ENCODE measurements around the gene IRF3. TPM values are rescaled to one million over a fixed set of nuclear protein-coding genes. Genes with fewer than 3 reads are reported as not detected.

The IRF3 gene
- total RNA-seq, 1 donor from 2014 or later: 88.9 TPM

DNA sequence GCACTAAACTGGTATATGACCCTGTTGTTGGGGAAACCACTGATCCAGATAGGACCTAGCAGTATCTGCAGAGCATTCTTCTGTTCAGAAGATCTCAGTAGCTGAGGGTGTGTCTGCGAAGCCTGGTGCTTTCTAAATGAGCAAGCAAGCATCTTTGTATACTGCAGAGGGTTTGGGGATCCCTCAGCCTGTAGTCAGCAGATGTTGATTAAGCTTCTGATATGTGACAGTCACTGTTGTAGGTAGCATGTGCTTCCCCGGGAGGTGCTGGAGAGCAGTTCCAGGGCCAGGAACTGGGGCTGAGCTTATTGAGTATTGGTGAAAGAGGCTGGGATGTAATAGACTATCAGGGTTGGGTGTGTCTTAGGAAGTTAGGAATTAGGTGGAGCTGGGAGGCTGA is 22.2 kb downstream of the IRF3 start:
- Mint-ChIP-seq H3K9me3 (ENCODE audit: unreplicated experiment) (no peaks in the 10 kb centered on the region), H3K36me3 (ENCODE audit: unreplicated experiment) (peaks cover 14% of the 10 kb centered on the region), H3K27ac (ENCODE audit: unreplicated experiment) (peak overlapping the region; percentile 29), H3K27me3 (ENCODE audit: unreplicated experiment) (no peaks in the 10 kb centered on the region), H3K4me3 (ENCODE audit: unreplicated experiment) (peak overlapping the region; percentile 95), H3K4me1 (ENCODE audit: unreplicated experiment) (peaks cover 46% of the 10 kb centered on the region)
- TF ChIP-seq, protein P1, sequence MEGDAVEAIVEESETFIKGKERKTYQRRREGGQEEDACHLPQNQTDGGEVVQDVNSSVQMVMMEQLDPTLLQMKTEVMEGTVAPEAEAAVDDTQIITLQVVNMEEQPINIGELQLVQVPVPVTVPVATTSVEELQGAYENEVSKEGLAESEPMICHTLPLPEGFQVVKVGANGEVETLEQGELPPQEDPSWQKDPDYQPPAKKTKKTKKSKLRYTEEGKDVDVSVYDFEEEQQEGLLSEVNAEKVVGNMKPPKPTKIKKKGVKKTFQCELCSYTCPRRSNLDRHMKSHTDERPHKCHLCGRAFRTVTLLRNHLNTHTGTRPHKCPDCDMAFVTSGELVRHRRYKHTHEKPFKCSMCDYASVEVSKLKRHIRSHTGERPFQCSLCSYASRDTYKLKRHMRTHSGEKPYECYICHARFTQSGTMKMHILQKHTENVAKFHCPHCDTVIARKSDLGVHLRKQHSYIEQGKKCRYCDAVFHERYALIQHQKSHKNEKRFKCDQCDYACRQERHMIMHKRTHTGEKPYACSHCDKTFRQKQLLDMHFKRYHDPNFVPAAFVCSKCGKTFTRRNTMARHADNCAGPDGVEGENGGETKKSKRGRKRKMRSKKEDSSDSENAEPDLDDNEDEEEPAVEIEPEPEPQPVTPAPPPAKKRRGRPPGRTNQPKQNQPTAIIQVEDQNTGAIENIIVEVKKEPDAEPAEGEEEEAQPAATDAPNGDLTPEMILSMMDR (IDR thresholded peaks at IDR 0.05): no peak
- no peak for DNase-seq (ENCODE audit: extremely low spot score, unreplicated experiment)

GRCh38 chr19:49642492-49643035 is 23.1 kb downstream of the IRF3 start:
- TF ChIP-seq, protein P1 (IDR thresholded peaks at IDR 0.05): no peak
- H3K9me3 Mint-ChIP-seq (ENCODE audit: unreplicated experiment): no peaks in the 10 kb centered on the region
- DNase-seq (ENCODE audit: extremely low spot score, unreplicated experiment): no peak
- peaks cover 54% of the 10 kb centered on the region for H3K4me1 Mint-ChIP-seq (ENCODE audit: unreplicated experiment)
- H3K27me3 Mint-ChIP-seq (ENCODE audit: unreplicated experiment): no peaks in the 10 kb centered on the region
- peak overlapping the region; percentile 95 for H3K4me3 Mint-ChIP-seq (ENCODE audit: unreplicated experiment)
- H3K36me3 Mint-ChIP-seq (ENCODE audit: unreplicated experiment): peaks cover 14% of the 10 kb centered on the region
- peak overlapping the region; percentile 94 for H3K27ac Mint-ChIP-seq (ENCODE audit: unreplicated experiment)

DNA sequence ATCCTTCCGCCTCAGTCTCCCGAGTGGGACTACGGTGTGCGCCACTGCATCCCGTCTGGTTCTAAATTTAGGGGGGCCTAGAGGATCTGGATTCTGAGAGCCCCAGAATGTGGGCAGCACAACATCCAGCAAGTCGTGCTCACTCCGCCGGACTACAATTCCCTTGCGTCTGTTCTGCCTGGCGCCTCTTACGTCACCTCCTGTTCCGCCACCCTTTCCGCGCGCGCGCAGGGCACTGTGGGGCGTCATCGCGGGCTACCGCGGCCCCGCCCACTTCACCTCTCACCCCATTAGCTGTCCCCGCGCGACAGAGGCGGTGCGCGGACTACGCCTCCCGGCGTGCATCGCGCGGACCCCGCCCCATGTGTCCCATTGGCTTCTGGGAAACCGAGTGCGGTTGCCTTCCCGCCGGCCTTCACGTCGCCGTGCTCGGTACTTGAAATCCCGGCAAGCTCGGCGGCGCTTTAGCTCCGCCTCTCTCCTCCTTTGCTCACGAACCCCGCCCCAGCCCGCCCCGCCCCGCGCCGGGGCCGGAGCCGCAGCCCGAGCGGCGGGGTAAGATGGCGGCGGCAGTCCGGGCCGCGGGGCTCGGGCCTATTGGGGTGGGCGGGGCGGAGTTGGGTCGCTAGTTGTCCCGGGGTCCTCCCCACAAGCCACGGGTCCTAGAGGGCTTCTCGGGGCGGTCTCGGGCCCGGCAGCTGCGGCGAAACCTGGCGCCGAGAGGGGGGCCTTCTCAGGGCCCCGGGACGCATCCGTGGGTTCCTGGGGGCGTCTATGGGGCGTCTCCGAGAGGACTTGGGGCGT is 23.8 kb downstream of the IRF3 start, which contains the start of gene SCAF1:
SCAF1 (plus strand) TSS at position 522 of the 804 bp plus-strand sequence. CDS start 2,818 bp downstream, outside the sequence.
- no peaks in the 10 kb centered on the region for H3K9me3 Mint-ChIP-seq (ENCODE audit: unreplicated experiment)
- TF ChIP-seq, protein P1 (IDR thresholded peaks at IDR 0.05): no peak
- H3K36me3 Mint-ChIP-seq (ENCODE audit: unreplicated experiment): peaks cover 9% of the 10 kb centered on the region
- peak within 1 kb of the TSS; percentile 100 for H3K27ac Mint-ChIP-seq (ENCODE audit: unreplicated experiment)
- peak within 1 kb of the TSS; percentile 95 for H3K4me3 Mint-ChIP-seq (ENCODE audit: unreplicated experiment)
- DNase-seq (ENCODE audit: extremely low spot score, unreplicated experiment): peak; percentile 100
- peaks cover 57% of the 10 kb centered on the region for H3K4me1 Mint-ChIP-seq (ENCODE audit: unreplicated experiment)
- no peaks in the 10 kb centered on the region for H3K27me3 Mint-ChIP-seq (ENCODE audit: unreplicated experiment)

DNA sequence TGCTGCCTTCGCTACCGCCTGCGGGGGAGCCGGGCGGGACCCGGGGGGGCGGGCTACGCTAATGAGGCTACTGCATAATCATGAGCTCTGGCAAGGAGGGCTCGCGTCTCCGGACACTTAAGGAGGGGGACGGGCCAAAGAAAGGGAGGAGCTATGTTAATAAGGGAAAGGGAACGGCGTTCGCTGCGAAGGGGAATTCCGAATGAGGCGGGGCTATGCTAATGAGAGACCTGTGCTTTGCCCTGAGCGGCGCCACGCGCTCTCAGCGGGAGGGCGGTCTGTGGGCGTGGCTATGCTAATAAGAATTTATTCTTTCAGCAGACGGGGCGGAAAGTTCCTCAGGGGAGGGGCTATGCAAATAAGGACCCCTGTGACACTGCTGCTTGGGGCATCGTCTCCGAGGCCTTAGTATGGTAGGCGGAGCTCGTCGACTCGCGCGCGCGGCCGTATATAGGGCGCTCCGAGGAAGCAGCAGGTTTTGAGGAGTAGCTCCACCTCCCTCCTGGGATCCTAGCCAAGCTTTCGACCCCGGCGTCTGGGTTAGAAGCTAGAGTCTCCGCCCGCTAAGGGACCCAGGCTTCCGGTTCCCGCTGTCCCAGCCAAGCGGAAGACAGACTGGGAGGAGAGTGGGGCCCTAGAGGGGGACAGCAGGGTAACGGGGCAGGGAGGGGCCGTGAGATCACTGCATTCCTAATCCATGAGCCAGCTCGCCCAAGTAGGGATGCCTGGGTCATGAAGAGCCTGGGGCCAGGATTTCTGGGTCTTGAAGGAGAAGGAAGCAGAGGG is 25.4 kb downstream of the IRF3 start, which contains the start of gene RRAS:
RRAS (minus strand) TSS at position 31 of the 786 bp plus-strand sequence. CDS start 45 bp downstream, outside the sequence.
- DNase-seq (ENCODE audit: extremely low spot score, unreplicated experiment): peak; percentile 100
- Mint-ChIP-seq H3K27ac (ENCODE audit: unreplicated experiment) (peak within 1 kb of the TSS; percentile 100), H3K4me1 (ENCODE audit: unreplicated experiment) (peaks cover 69% of the 10 kb centered on the region), H3K27me3 (ENCODE audit: unreplicated experiment) (no peaks in the 10 kb centered on the region), H3K9me3 (ENCODE audit: unreplicated experiment) (no peaks in the 10 kb centered on the region), H3K36me3 (ENCODE audit: unreplicated experiment) (peaks cover 2% of the 10 kb centered on the region), H3K4me3 (ENCODE audit: unreplicated experiment) (peak within 1 kb of the TSS; percentile 95)
- TF ChIP-seq, protein P1 (IDR thresholded peaks at IDR 0.05): no peak

Measured in osteocyte (in vitro differentiated cells).